SK-N-MC (cell line): ENCODE data around the gene SCIMP.

Experiments used
- DNase-seq: peaks from one replicate; pipeline ENCODE4 v3.0.0-alpha.2; 2011; ENCODE audit warnings: low read depth, low spot score
- H3K27ac ChIP-seq: fragments of 200-600 bp; sonication (generic); 2 replicates; pipeline ENCODE4 v1.5.1; 2016; ENCODE audit warnings: mixed run types
- H3K36me3 ChIP-seq: fragments of 200-600 bp; sonication (generic); 2 replicates; pipeline ENCODE4 v1.6.1; 2017; ENCODE audit warnings: antibody characterized with exemption, low read length, mixed read lengths; ENCODE audit not compliant: insufficient read depth
- H3K4me3 ChIP-seq: fragments of 200-600 bp; sonication (generic); 2 replicates; pipeline ENCODE4 v1.5.1; 2016
- H3K9ac ChIP-seq: fragments of 200-600 bp; sonication (generic); 2 replicates; pipeline ENCODE4 v1.8.0; 2017; ENCODE audit warnings: mixed run types, mixed read lengths; ENCODE audit not compliant: insufficient read length
- H3K9me3 ChIP-seq: fragments of 200-600 bp; sonication (generic); 2 replicates; pipeline ENCODE4 v1.6.1; 2017; ENCODE audit warnings: low read depth, mild to moderate bottlenecking, antibody characterized with exemption, low read length, moderate library complexity, mixed read lengths
- EZH2 ChIP-seq: fragments of 200-600 bp; sonication (generic); IDR thresholded peaks from one replicate; pipeline ENCODE4 v1.6.1; 2017; ENCODE audit warnings: antibody characterized with exemption
- FOXP2 ChIP-seq: optimal IDR thresholded peaks from 2 replicates; pipeline ENCODE3; 2011; ENCODE audit warnings: mild to moderate bottlenecking, moderate library complexity; ENCODE audit not compliant: insufficient read depth; ENCODE audit errors: extremely low read length, control extremely low read depth
- POLR2AphosphoS5 ChIP-seq: IDR thresholded peaks from 2 replicates; pipeline ENCODE4 v1.6.1; 2012; ENCODE audit warnings: mild to moderate bottlenecking, low read depth, low read length, borderline replicate concordance

SCIMP gene

GRCh38 chr17:5203908-5204294 is 30.8 kb downstream of the SCIMP start:
- H3K27ac ChIP-seq, result no peak overlapping the region
- H3K9me3 ChIP-seq, result no peaks in the 10 kb centered on the region
- no peak overlapping the region for H3K9ac ChIP-seq
- H3K36me3 ChIP-seq, result no peaks in the 10 kb centered on the region
- no peak overlapping the region for H3K4me3 ChIP-seq
- TF ChIP-seq FOXP2 (no peak), POLR2AphosphoS5 (no peak), EZH2 (no peak)
- DNase-seq, result no peak

GRCh38 chr17:5203178-5203907 is 31.3 kb downstream of the SCIMP start:
- no peak for TF ChIP-seq POLR2AphosphoS5
- no peak for TF ChIP-seq EZH2
- no peak for TF ChIP-seq FOXP2
- H3K9ac ChIP-seq, result no peak overlapping the region
- DNase-seq, result no peak
- no peaks in the 10 kb centered on the region for H3K36me3 ChIP-seq
- H3K4me3 ChIP-seq, result no peak overlapping the region
- no peak overlapping the region for H3K27ac ChIP-seq
- no peaks in the 10 kb centered on the region for H3K9me3 ChIP-seq

DNA sequence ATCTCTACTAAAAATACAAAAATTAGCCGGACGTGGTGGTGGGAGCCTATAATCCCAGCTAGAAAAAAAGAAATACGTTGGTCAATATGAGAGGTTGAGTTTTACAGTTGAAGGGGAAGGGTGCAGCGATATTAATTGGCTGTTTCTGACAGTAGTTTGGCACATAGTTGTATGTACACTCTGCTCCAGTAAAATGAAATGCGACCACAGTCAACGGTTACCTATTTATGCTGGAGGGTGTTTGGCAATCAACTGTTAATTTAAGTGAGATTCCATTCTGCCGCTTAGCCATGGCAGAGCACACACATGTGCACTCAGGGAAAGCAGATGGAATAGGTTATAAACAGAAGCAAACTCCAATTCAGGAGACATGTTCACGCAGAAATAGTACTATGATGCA is 33.6 kb downstream of the SCIMP start:
- no peak for TF ChIP-seq FOXP2
- no peak for TF ChIP-seq POLR2AphosphoS5
- Histone ChIP-seq H3K27ac (no peak overlapping the region), H3K9me3 (no peaks in the 10 kb centered on the region), H3K9ac (no peak overlapping the region), H3K4me3 (no peak overlapping the region), H3K36me3 (no peaks in the 10 kb centered on the region)
- DNase-seq, result no peak

- TF ChIP-seq POLR2AphosphoS5, result no peak
- no peak for TF ChIP-seq FOXP2
- TF ChIP-seq EZH2, result no peak
- Histone ChIP-seq H3K27ac (no peak overlapping the region), H3K4me3 (no peak overlapping the region), H3K36me3 (no peaks in the 10 kb centered on the region), H3K9ac (no peak overlapping the region), H3K9me3 (no peaks in the 10 kb centered on the region)
- no peak for DNase-seq
Measured at GRCh38 chr17:5200360-5200759, 34.3 kb downstream of the SCIMP start.

- H3K4me3 ChIP-seq, result no peak overlapping the region
- H3K27ac ChIP-seq, result no peak overlapping the region
- no peak overlapping the region for H3K9ac ChIP-seq
Measured at GRCh38 chr17:5198472-5198871, 36.2 kb downstream of the SCIMP start.

DNA sequence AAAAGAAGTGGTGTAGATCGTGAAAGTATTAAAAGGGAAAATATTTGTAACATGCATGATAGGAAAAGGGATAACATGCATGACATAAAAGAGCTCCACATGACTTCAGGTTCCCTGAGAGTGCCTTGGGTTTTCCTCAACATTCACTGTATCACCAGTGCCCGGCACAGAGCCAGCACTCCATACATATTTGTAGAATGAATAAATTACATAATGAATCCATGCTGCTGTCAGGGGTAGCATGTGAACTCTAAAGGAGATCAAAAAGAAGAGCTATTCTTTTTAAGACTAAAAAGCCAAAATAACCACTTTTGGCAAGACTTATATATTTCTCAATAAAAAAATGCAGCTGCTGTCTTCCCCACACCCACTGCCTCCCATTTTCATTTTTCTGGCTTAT is 40.3 kb downstream of the SCIMP start:
- no peak overlapping the region for H3K27ac ChIP-seq
- peaks cover 17% of the 10 kb centered on the region for H3K9me3 ChIP-seq
- H3K9ac ChIP-seq, result no peak overlapping the region
- TF ChIP-seq EZH2 (no peak), POLR2AphosphoS5 (no peak), FOXP2 (no peak)
- no peak for DNase-seq
- H3K36me3 ChIP-seq, result peaks cover 14% of the 10 kb centered on the region
- H3K4me3 ChIP-seq, result no peak overlapping the region

More at GRCh38 chr17:5198472-5198871, 36.2 kb downstream of the SCIMP start:
- H3K36me3 ChIP-seq, result no peaks in the 10 kb centered on the region
- TF ChIP-seq EZH2 (no peak), FOXP2 (no peak), POLR2AphosphoS5 (no peak)
- no peaks in the 10 kb centered on the region for H3K9me3 ChIP-seq
- no peak for DNase-seq

DNA sequence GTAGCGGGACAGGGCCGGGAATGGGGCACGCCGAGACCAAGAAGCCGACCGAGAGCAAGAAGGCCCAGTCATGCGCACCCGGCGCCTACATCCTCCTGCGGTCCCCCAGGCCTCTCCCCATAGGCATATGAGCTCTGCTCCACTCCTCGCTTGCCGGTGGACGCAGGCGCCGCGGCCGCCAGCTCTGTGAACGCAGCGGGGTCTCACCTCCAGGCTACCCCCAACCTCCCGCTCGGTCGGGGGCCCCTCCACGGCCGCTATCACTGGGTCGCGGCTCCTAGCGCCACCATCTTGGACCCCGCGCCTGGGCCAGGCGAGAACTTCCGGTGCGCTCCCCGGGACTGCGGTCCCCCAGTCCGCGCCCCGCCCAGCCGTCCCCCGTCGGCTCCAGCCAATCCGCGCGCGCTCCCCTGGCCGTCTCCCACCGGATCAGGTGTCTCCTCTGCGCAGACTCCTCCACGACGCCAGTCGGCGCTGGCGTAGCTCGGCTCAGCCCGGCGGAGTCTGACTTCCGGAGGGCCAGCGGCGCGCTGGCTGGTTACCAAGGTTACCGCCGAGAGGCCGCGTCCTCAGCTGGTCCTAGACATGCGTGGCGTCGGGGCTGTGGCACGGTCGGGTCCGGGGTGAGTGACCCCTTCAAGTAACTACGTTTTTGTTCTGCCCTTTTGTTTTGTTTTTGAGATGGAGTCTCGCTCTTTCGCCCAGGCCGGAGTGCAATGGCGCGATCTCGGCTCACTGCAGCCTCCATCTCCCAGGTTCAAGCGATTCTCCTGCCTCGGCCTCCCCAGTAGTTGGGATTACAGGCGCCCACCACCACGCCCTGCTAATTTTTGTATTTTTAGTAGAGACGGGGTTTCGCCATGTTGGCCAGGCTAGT is 42.9 kb downstream of the SCIMP start, which contains the start of gene ZNF594:
Gene ZNF594, minus strand, starts transcription at position 328 of the 877 bp plus-strand sequence. CDS start 7,612 bp downstream, outside the sequence.
- peak; percentile 30 for DNase-seq
- Histone ChIP-seq H3K9ac (peak within 1 kb of the TSS; percentile 81), H3K36me3 (peaks cover 28% of the 10 kb centered on the region), H3K9me3 (peaks cover 17% of the 10 kb centered on the region), H3K27ac (peak within 1 kb of the TSS; percentile 30), H3K4me3 (peak within 1 kb of the TSS; percentile 98)
- TF ChIP-seq POLR2AphosphoS5 (peak; percentile 67; the same call in 1 of the 2 replicates), EZH2 (no peak)

GRCh38 chr17:5184288-5184687 is 50.4 kb downstream of the SCIMP start:
- Histone ChIP-seq H3K27ac (no peak overlapping the region), H3K9ac (no peak overlapping the region), H3K9me3 (peaks cover 35% of the 10 kb centered on the region), H3K4me3 (no peak overlapping the region), H3K36me3 (peaks cover 13% of the 10 kb centered on the region)
- no peak for DNase-seq
- TF ChIP-seq FOXP2 (no peak), POLR2AphosphoS5 (no peak), EZH2 (no peak)

- peaks cover 36% of the 10 kb centered on the region for H3K9me3 ChIP-seq
- H3K27ac ChIP-seq, result no peak overlapping the region
- H3K4me3 ChIP-seq, result 0 out of 2 replicates have a peak overlapping the region, but pooled peaks have one; percentile 2
- peaks cover 9% of the 10 kb centered on the region for H3K36me3 ChIP-seq
- TF ChIP-seq POLR2AphosphoS5 (no peak), FOXP2 (no peak), EZH2 (no peak)
- H3K9ac ChIP-seq, result no peak overlapping the region
- no peak for DNase-seq
Measured at GRCh38 chr17:5183410-5183793, 51.3 kb downstream of the SCIMP start.
